Smooth muscle cell (in vitro differentiated cells): Measurements from ENCODE around the gene YY2. TPM values are rescaled to one million over a fixed set of nuclear protein-coding genes. Genes with fewer than 3 reads are reported as not detected.

Experiments
- DNase-seq: peaks from one replicate; lab custom pipeline; 2025; ENCODE audit not compliant: unreplicated experiment; lab: John Stamatoyannopoulos, UW
- H2AFZ ChIP-seq: fragments of 200-600 bp; sonication (generic); 2 replicates; pipeline ENCODE4 v1.6.0; 2016; ENCODE audit warnings: antibody characterized with exemption, low read depth, mild to moderate bottlenecking
- H3F3A ChIP-seq: fragments of 200-600 bp; sonication (generic); 2 replicates; pipeline ENCODE4 v1.6.0; 2017; ENCODE audit warnings: antibody characterized with exemption, low read depth
- H3K27ac ChIP-seq: fragments of 200-600 bp; sonication (generic); 2 replicates; pipeline ENCODE4 v1.5.1; 2016; ENCODE audit warnings: low read depth, mild to moderate bottlenecking
- H3K27me3 ChIP-seq: fragments of 200-600 bp; sonication (generic); 2 replicates; pipeline ENCODE4 v1.6.1; 2016; ENCODE audit warnings: low read depth, mild to moderate bottlenecking
- H3K36me3 ChIP-seq: fragments of 200-600 bp; sonication (generic); 2 replicates; pipeline ENCODE4 v1.5.1; 2016; ENCODE audit warnings: low read depth
- H3K4me1 ChIP-seq: fragments of 200-600 bp; sonication (generic); 2 replicates; pipeline ENCODE4 v1.5.1; 2016; ENCODE audit warnings: low read depth
- H3K4me2 ChIP-seq: fragments of 200-600 bp; sonication (generic); 2 replicates; pipeline ENCODE4 v1.6.0; 2016; ENCODE audit warnings: mild to moderate bottlenecking
- H3K4me3 ChIP-seq: fragments of 200-600 bp; sonication (generic); 2 replicates; pipeline ENCODE4 v1.5.1; 2016; ENCODE audit warnings: mild to moderate bottlenecking
- H3K79me2 ChIP-seq: fragments of 200-600 bp; sonication (generic); 2 replicates; pipeline ENCODE4 v1.6.0; 2016; ENCODE audit warnings: low read depth, mild to moderate bottlenecking
- H3K9ac ChIP-seq: fragments of 200-600 bp; sonication (generic); 2 replicates; pipeline ENCODE4 v1.6.0; 2016; ENCODE audit warnings: low read depth
- H3K9me3 ChIP-seq: fragments of 200-600 bp; sonication (generic); replicated peaks from 2 replicates; pipeline ENCODE4 v1.5.1; 2016; ENCODE audit warnings: low read depth
- H4K20me1 ChIP-seq: fragments of 200-600 bp; sonication (generic); 2 replicates; pipeline ENCODE4 v1.6.0; 2016; ENCODE audit warnings: low read depth
- WGBS: methylation state at CpG from one replicate; pipeline ENCODE4 v1.1.7; 2016; ENCODE audit warnings: low lambda C conversion rate; 5-methylcytosine and 5-hydroxymethylcytosine counted together
- polyA plus RNA-seq: library from polyadenylated mRNA; unstranded; fragments of >200 nt; fragmentation: Nextera tagmentation; extraction: Ambion mirVana; gene quantifications from 2 replicates; pipeline ENCODE4 v1.2.1, GENCODE V29; 2016
- total RNA-seq: library from RNA; depleted of rRNA; stranded (reverse); fragments of >200 nt; gene quantifications from 2 replicates; pipeline ENCODE4 v1.2.3, GENCODE V29; 2014
- TF ChIP-seq, protein P1 (sequence below): fragments of 200-600 bp; sonication (generic); IDR thresholded peaks from 2 replicates; pipeline ENCODE4 v1.5.1; 2017; ENCODE audit warnings: borderline replicate concordance, mild to moderate bottlenecking, antibody characterized with exemption; ENCODE audit not compliant: insufficient read depth, poor library complexity, severe bottlenecking

Gene YY2
- total and polyA plus RNA-seq, 2 experiments from 2014 or later, result 2.0 to 2.4 TPM

DNA sequence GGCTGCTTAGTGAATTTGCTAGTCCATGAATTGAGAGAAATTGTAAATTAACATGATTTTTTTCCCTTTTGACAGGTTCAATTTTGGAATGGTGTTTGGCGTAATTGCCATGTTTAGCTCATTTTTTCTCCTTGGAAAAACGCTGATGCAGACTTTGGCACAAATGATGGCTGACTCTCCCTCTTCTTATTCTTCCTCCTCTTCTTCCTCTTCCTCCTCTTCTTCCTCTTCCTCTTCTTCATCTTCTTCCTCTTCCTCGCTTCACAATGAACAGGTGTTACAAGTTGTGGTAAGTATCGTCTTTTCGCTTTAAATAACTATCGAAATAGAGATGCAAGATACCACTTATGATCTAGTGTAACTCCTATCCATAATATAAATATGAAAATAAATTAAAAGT is 10.7 kb upstream of the YY2 start:
- WGBS, result 89% methylated on average over 6 of the region's 6 CpGs
- Histone ChIP-seq H3K4me2 (no peak overlapping the region), H3K36me3 (no peaks in the 10 kb centered on the region), H3K27ac (no peak overlapping the region), H3K27me3 (no peaks in the 10 kb centered on the region), H3K9ac (no peak overlapping the region), H3K4me1 (no peaks in the 10 kb centered on the region), H3K79me2 (peaks cover 7% of the 10 kb centered on the region), H3F3A (no peaks in the 10 kb centered on the region), H3K4me3 (no peak overlapping the region), H2AFZ (no peak overlapping the region), H4K20me1 (no peaks in the 10 kb centered on the region), H3K9me3 (no peaks in the 10 kb centered on the region)
- no peak for DNase-seq
- TF ChIP-seq, protein P1, sequence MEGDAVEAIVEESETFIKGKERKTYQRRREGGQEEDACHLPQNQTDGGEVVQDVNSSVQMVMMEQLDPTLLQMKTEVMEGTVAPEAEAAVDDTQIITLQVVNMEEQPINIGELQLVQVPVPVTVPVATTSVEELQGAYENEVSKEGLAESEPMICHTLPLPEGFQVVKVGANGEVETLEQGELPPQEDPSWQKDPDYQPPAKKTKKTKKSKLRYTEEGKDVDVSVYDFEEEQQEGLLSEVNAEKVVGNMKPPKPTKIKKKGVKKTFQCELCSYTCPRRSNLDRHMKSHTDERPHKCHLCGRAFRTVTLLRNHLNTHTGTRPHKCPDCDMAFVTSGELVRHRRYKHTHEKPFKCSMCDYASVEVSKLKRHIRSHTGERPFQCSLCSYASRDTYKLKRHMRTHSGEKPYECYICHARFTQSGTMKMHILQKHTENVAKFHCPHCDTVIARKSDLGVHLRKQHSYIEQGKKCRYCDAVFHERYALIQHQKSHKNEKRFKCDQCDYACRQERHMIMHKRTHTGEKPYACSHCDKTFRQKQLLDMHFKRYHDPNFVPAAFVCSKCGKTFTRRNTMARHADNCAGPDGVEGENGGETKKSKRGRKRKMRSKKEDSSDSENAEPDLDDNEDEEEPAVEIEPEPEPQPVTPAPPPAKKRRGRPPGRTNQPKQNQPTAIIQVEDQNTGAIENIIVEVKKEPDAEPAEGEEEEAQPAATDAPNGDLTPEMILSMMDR, result no peak

DNA sequence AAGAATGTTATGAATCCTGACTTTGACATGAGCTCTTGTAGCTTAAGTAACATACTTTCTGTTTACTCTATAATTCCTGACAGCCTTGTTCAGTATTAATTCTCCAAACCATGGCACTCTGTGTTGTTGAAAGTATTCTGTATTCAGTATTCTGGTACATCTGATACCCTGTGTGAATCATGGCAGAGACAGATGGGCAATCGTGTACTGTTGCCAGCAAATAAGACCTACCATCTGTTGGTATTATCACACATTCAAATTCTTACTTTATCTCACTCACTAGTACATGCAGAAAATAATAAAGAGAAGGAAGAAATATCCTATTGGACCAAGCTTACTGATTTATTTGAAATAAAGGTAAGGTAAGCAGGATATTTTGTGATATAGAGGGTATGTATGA is 8.4 kb upstream of the YY2 start:
- H3K9ac ChIP-seq, result no peak overlapping the region
- no peaks in the 10 kb centered on the region for H3K36me3 ChIP-seq
- no peaks in the 10 kb centered on the region for H4K20me1 ChIP-seq
- DNase-seq, result no peak
- H3K9me3 ChIP-seq, result no peaks in the 10 kb centered on the region
- H3K27ac ChIP-seq, result no peak overlapping the region
- no peak overlapping the region for H2AFZ ChIP-seq
- H3K4me1 ChIP-seq, result no peaks in the 10 kb centered on the region
- H3K4me2 ChIP-seq, result no peak overlapping the region
- 81% methylated on average over 1 of the region's 1 CpG for WGBS
- H3K79me2 ChIP-seq, result no peaks in the 10 kb centered on the region
- no peak overlapping the region for H3K4me3 ChIP-seq
- no peaks in the 10 kb centered on the region for H3K27me3 ChIP-seq
- TF ChIP-seq, protein P1, result no peak
- no peaks in the 10 kb centered on the region for H3F3A ChIP-seq

DNA sequence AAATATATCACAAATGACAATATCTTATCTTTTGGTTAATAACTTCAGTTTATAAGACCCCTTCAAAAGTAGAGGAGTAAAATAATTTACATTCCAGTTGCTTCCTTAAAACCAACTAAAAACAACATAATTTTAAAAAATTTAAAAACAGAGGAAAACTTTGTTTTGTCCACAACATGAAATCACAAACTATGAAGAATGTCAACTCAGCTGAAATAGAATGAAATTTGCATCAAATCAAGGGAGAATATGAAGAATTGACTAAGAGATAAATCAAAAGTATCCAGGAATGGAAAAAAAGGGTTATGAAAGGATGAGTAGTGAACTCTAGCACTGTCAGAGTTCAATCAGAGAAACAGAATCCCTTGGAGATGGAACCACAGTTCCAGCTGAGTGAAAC is 2.2 kb upstream of the YY2 start:
- H3K4me1 ChIP-seq, result no peaks in the 10 kb centered on the region
- TF ChIP-seq, protein P1, result no peak
- no peaks in the 10 kb centered on the region for H4K20me1 ChIP-seq
- H3K9me3 ChIP-seq, result peaks cover 2% of the 10 kb centered on the region
- H2AFZ ChIP-seq, result no peak overlapping the region
- H3K36me3 ChIP-seq, result no peaks in the 10 kb centered on the region
- no peak overlapping the region for H3K4me2 ChIP-seq
- no peaks in the 10 kb centered on the region for H3K27me3 ChIP-seq
- H3K9ac ChIP-seq, result no peak overlapping the region
- DNase-seq, result no peak
- H3K4me3 ChIP-seq, result no peak overlapping the region
- H3K27ac ChIP-seq, result no peak overlapping the region
- H3F3A ChIP-seq, result no peaks in the 10 kb centered on the region
- H3K79me2 ChIP-seq, result no peaks in the 10 kb centered on the region

DNA sequence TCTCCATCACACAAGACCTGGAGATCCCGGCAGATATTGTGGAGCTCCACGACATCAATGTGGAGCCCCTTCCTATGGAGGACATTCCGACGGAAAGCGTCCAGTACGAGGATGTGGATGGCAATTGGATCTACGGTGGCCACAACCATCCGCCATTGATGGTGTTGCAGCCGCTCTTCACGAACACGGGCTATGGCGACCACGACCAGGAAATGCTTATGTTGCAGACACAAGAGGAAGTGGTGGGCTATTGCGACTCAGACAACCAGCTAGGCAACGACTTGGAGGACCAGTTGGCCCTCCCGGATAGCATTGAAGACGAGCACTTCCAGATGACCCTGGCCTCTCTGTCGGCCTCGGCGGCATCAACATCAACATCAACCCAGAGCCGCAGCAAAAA is 717 bp downstream of the YY2 start:
- H3K36me3 ChIP-seq, result no peaks in the 10 kb centered on the region
- WGBS, result 96% methylated on average over 21 of the region's 21 CpGs
- no peaks in the 10 kb centered on the region for H3K4me1 ChIP-seq
- no peak overlapping the region for H3K27ac ChIP-seq
- H2AFZ ChIP-seq, result no peak overlapping the region
- no peak overlapping the region for H3K4me3 ChIP-seq
- no peak overlapping the region for H3K9ac ChIP-seq
- no peaks in the 10 kb centered on the region for H3K79me2 ChIP-seq
- DNase-seq, result no peak
- peaks cover 2% of the 10 kb centered on the region for H3K9me3 ChIP-seq
- no peaks in the 10 kb centered on the region for H4K20me1 ChIP-seq
- H3F3A ChIP-seq, result no peaks in the 10 kb centered on the region
- no peak overlapping the region for H3K4me2 ChIP-seq
- no peaks in the 10 kb centered on the region for H3K27me3 ChIP-seq
- TF ChIP-seq, protein P1, result no peak
